ENCODE data around the gene CLIC6. TPM values are rescaled to one million over a fixed set of nuclear protein-coding genes. Genes with fewer than 3 reads are reported as not detected.

The CLIC6 gene
- total and polyA plus RNA-seq, 9 donors = 1.0 to 12.2 (median 4.3) TPM

DNA sequence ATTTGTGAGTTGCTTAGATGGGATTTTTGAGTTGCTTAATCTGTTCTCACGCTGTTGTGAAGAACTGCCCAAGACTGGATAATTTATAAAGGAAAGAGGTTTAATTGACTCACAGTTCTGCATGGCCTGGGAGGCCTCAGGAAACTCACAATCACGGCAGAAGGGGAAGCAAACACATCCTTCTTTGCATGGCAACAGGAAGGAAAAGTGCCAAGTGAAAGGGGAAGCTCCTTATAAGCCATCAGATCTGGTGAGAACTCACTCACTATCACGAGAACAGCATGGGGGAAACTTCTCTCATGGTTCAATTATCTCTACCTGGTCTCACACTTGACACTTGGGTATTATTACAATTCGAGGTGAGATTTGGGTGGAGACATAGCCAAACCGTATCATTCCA lies 10.3 kb downstream of the CLIC6 start:
- Histone ChIP-seq H3K9me3 (no peaks in the 10 kb centered on the region), H3K36me3 (no peaks in the 10 kb centered on the region), H3K27ac (no peak overlapping the region), H3K27me3 (no peaks in the 10 kb centered on the region), H3K4me3 (no peak overlapping the region), H3K4me1 (ENCODE audit: insufficient read depth) (peaks cover under 1% of the 10 kb centered on the region)
- 49 to 51% (median 50%) methylated on average over 5 of the region's 5 CpGs for WGBS, 3 donors
- intact Hi-C loops (cut with DNase I) = no loop called here
- no peak for DNase-seq
- TF ChIP-seq POLR2A (IDR thresholded peaks at IDR 0.05) = no peak
- TF ChIP-seq, protein P1, sequence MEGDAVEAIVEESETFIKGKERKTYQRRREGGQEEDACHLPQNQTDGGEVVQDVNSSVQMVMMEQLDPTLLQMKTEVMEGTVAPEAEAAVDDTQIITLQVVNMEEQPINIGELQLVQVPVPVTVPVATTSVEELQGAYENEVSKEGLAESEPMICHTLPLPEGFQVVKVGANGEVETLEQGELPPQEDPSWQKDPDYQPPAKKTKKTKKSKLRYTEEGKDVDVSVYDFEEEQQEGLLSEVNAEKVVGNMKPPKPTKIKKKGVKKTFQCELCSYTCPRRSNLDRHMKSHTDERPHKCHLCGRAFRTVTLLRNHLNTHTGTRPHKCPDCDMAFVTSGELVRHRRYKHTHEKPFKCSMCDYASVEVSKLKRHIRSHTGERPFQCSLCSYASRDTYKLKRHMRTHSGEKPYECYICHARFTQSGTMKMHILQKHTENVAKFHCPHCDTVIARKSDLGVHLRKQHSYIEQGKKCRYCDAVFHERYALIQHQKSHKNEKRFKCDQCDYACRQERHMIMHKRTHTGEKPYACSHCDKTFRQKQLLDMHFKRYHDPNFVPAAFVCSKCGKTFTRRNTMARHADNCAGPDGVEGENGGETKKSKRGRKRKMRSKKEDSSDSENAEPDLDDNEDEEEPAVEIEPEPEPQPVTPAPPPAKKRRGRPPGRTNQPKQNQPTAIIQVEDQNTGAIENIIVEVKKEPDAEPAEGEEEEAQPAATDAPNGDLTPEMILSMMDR (IDR thresholded peaks at IDR 0.05) = no peak
- no peak for TF ChIP-seq EP300 (IDR thresholded peaks at IDR 0.05)

DNA sequence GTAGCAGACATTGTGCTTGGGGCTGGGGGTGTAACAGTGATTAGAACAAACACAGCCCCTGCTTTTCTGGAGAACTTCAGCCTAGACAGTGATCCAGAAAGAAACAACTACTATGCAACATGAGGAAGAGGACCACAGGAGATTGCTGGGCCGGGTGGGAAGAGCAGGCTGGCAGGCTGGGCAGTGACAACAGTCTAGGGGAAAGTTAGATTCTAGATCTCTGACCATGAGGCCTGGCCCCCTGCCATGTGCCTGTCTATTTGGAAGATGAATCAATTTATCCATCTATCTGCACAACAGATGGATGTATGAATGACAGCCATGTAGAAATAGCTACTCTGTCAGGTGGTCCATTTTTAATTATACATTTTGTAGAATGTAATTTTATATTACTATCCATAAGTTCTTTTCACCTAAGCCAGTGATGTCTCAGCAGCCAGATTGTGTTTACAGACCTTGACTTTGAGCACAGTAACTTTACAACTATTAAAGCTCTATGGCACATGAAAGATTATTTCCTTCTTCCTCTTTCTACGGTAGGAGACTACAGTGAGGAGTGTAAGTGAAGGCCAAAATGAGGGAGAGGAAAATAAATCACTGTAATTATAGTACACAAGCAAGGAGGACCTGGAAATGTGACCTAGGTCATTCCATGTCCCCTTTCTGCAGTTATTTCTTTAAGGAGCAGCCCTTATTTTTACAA lies 15.5 kb downstream of the CLIC6 start:
- Histone ChIP-seq H3K9me3 (no peaks in the 10 kb centered on the region), H3K4me3 (no peak overlapping the region), H3K4me1 (ENCODE audit: insufficient read depth) (peaks cover 3% of the 10 kb centered on the region), H3K27ac (no peak overlapping the region), H3K36me3 (no peaks in the 10 kb centered on the region), H3K27me3 (no peaks in the 10 kb centered on the region)
- WGBS, 3 donors = 19 to 29% (median 25%) methylated on average over 2 of the region's 2 CpGs
- DNase-seq = no peak
- intact Hi-C loops (cut with DNase I) = no loop called here
- TF ChIP-seq POLR2A (IDR thresholded peaks at IDR 0.05) (no peak), EP300 (IDR thresholded peaks at IDR 0.05) (no peak)

DNA sequence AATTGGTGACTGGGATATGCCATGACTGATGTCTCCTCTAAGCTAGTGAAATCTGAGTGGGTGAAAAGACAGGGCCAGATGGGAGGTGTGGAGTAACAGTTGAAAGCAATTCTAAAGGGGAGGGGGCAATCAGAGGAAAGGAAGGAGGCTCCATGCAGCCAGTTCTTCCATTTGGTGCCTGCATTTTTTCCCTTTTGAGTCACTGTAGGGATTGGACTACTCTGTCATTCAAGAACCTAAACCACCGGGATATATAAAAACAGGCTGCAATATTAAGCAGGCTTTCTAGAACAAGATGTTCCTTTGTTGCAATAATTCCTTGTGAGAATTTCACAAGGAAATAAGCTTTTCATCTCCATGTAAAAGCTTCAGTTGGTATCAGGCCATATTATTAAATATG lies 18.3 kb downstream of the CLIC6 start:
- H3K4me1 ChIP-seq (ENCODE audit: insufficient read depth) = peaks cover 3% of the 10 kb centered on the region
- TF ChIP-seq POLR2A (IDR thresholded peaks at IDR 0.05) (no peak), EP300 (IDR thresholded peaks at IDR 0.05) (no peak)
- TF ChIP-seq, protein P1 (IDR thresholded peaks at IDR 0.05) = no peak
- 5 to 12% (median 9%) methylated on average over 1 of the region's 1 CpG for WGBS, 3 donors
- no peaks in the 10 kb centered on the region for H3K36me3 ChIP-seq
- no peak overlapping the region for H3K27ac ChIP-seq
- no peaks in the 10 kb centered on the region for H3K9me3 ChIP-seq
- intact Hi-C loops (cut with DNase I) = no loop called here
- no peak overlapping the region for H3K4me3 ChIP-seq
- no peak for DNase-seq
- H3K27me3 ChIP-seq = no peaks in the 10 kb centered on the region

DNA sequence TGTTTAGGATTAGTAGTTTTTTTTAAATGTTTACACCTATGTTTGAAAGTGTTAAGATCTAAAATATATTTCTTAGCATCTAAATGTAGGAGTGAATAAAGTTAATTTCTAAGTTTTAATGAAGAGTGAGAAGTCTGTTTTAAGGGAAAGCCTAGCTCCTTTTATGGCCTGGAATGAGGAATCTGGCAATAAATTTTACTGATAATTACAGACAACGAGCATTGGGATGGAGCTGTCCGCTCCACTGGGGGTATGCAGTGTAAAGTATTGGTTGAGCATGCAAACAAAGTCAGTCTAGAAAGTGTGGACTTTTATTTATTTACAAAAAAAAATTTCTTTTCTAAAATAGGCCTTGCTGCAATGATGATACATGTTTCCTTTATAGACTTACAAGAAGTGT lies 19.0 kb downstream of the CLIC6 start:
- intact Hi-C loops (cut with DNase I) = no loop called here
- WGBS, 3 donors = 37 to 52% (median 49%) methylated on average over 2 of the region's 2 CpGs
- TF ChIP-seq POLR2A (IDR thresholded peaks at IDR 0.05) = no peak
- TF ChIP-seq, protein P1 (IDR thresholded peaks at IDR 0.05) = no peak
- TF ChIP-seq EP300 (IDR thresholded peaks at IDR 0.05) = no peak

DNA sequence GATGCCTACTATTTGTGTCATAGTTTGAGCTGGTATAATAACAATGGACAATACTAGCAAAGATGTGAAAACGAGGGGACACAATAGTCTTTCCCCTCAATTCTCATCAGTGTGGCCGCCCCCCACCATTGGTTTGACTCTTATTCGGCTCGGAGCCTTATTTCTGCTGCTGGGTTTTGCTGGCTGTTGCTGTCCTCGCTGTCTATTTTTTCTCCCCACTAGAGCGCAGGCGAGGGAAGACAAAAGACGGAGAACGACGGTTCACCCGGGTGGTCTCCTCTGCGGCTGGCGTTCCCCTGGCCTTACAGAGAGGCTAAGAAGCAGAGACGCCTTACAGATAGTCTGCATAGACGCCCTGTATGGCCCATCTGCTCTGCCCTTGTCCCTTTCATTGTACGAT lies 19.4 kb downstream of the CLIC6 start:
- WGBS, 3 donors = 90 to 92% (median 92%) methylated on average over 16 of the region's 16 CpGs
- intact Hi-C loops (cut with DNase I) = no loop called here
- DNase-seq = peak in 2 of 5 donors; percentile 66 to 69

More for the DNA sequence above, 19.0 kb downstream of the CLIC6 start:
- Histone ChIP-seq H3K27me3 (no peaks in the 10 kb centered on the region), H3K4me1 (ENCODE audit: insufficient read depth) (peaks cover 3% of the 10 kb centered on the region), H3K4me3 (no peak overlapping the region), H3K9me3 (no peaks in the 10 kb centered on the region), H3K27ac (no peak overlapping the region), H3K36me3 (no peaks in the 10 kb centered on the region)
- no peak for DNase-seq

More for the DNA sequence above, 19.4 kb downstream of the CLIC6 start:
- Histone ChIP-seq H3K27ac (no peak overlapping the region), H3K36me3 (no peaks in the 10 kb centered on the region), H3K4me1 (ENCODE audit: insufficient read depth) (peaks cover 3% of the 10 kb centered on the region), H3K27me3 (no peaks in the 10 kb centered on the region), H3K4me3 (no peak overlapping the region), H3K9me3 (no peaks in the 10 kb centered on the region)
- TF ChIP-seq POLR2A (IDR thresholded peaks at IDR 0.05) (no peak), EP300 (IDR thresholded peaks at IDR 0.05) (no peak)
- TF ChIP-seq, protein P1 (IDR thresholded peaks at IDR 0.05) = no peak
